Progenitor cell of endocrine pancreas (in vitro differentiated cells): ENCODE data around the gene KLHL10. TPM values are rescaled to one million over a fixed set of nuclear protein-coding genes. Genes with fewer than 3 reads are reported as not detected.

Experiments used
- DNase-seq: peaks from one replicate; pipeline ENCODE4 v3.0.0; 2021; ENCODE audit warnings: low spot score; ENCODE audit not compliant: unreplicated experiment
- H3K27ac Mint-ChIP-seq: 2 replicates; pipeline ENCODE4 v1.8.0; 2021; ENCODE audit warnings: mild to moderate bottlenecking, moderate library complexity, mixed read lengths
- H3K27me3 Mint-ChIP-seq: 2 replicates; pipeline ENCODE4 v1.8.0; 2021; ENCODE audit warnings: mixed read lengths
- H3K36me3 Mint-ChIP-seq: 2 replicates; pipeline ENCODE4 v1.8.0; 2022; ENCODE audit warnings: mixed read lengths; ENCODE audit not compliant: insufficient read depth
- H3K4me1 Mint-ChIP-seq: 2 replicates; pipeline ENCODE4 v1.8.0; 2021; ENCODE audit warnings: low read depth, mixed read lengths
- H3K4me3 Mint-ChIP-seq: 2 replicates; pipeline ENCODE4 v1.8.0; 2021; ENCODE audit warnings: low read depth, mild to moderate bottlenecking, moderate library complexity, mixed read lengths
- H3K9me3 Mint-ChIP-seq: 2 replicates; pipeline ENCODE4 v1.8.0; 2021; ENCODE audit warnings: low read depth, mixed read lengths
- CTCF ChIP-seq: fragments of 200-600 bp; sonication (generic); IDR thresholded peaks from one replicate; pipeline ENCODE4 v1.5.0; 2021; ENCODE audit warnings: antibody characterized with exemption, mild to moderate bottlenecking; ENCODE audit not compliant: unreplicated experiment
- total RNA-seq: library from RNA; stranded (reverse); gene quantifications from 2 replicates; pipeline ENCODE4 v1.2.1, GENCODE V29; 2021

KLHL10 gene
- total RNA-seq, 1 donor from 2014 or later, result not detected

GRCh38 chr17:41796121-41796895 is 41.3 kb upstream of the KLHL10 start:
- no peak for TF ChIP-seq CTCF
- Mint-ChIP-seq H3K27me3 (no peaks in the 10 kb centered on the region), H3K4me3 (no peak overlapping the region)

DNA sequence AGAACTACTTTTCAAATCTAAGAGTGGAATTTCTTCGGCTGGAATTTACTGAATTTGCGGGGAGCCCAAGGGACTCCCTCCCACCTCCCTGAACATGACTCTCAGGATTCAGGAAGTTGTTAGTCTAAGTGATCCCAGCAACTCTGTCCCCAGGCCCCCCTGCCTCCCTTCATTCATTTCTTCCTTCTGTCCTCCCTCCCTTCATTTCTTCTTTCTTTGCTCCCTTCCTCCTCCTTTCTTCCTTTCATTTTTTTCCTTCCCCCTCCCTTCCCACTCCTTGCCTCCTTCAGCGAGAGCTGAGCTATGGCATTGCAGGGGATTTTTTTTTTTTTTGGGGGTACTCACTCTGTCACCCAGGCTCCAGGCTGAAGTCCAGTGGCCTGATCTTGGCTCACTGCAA is 40.2 kb upstream of the KLHL10 start:
- Mint-ChIP-seq H3K4me3 (no peak overlapping the region), H3K27ac (no peak overlapping the region), H3K4me1 (peaks cover 25% of the 10 kb centered on the region), H3K27me3 (no peaks in the 10 kb centered on the region), H3K36me3 (peaks cover 2% of the 10 kb centered on the region), H3K9me3 (no peaks in the 10 kb centered on the region)
- DNase-seq, result no peak
- TF ChIP-seq CTCF, result no peak

More at GRCh38 chr17:41796121-41796895, 41.3 kb upstream of the KLHL10 start:
- Mint-ChIP-seq H3K27ac (no peak overlapping the region), H3K36me3 (no peaks in the 10 kb centered on the region), H3K9me3 (no peaks in the 10 kb centered on the region), H3K4me1 (peaks cover 20% of the 10 kb centered on the region)
- DNase-seq, result no peak

DNA sequence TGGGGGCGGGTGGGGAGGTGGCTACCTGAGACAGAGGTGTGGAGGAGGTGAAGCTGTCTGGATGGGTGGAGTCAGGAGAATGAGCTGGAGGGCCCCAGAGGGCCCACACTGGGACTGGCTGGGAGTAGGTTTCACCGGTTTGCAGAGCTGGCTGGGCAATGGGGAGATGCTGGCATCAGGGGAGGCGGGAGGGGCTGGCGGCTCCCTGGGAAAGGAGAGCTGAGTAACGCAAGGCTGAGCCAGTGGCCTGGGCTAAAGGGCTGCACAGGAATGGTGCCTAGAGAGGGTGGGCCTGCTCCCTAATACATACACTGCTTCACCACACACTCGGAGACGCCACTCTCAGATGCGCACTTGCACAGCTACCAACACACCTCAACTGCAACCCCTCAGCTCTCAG is 38.3 kb upstream of the KLHL10 start:
- H3K4me3 Mint-ChIP-seq, result no peak overlapping the region

DNA sequence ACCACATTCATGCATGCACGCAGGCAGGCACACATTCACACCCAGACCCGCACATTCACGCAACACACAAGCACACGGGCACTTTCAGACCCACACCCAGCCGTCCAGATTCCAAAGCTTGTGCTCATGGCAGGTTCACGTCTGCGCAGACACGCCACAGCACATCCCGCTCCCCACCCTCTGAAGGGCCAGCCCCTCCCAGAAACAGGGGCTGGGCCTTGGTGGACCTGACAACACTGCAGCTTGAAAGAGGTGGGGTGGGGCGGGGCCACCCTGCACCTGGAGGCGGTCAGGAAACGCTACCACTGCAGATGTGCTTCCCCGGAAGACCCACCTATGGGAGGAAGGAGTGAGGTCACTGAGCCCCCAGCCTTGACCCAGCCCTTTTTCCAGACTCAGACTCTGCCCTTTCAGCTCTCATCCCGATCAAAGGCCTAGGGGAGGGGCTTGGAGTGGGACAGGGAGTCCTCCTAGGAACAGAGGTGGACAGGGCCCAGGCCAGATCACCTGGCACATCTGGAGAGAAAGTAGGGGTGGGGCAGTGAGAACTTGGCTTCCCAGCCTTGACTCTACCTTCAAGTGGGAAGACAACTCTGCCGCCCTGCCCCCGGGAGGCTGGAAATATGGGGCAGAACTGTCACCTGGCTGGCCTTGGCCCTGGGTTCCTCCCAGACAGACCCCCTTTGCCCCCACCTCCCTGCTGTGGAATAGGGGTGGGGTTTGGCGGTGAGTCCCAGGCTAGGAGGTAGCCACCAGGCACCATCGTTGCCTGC is 36.8 kb upstream of the KLHL10 start:
- Mint-ChIP-seq H3K27ac (peak overlapping the region; percentile 92), H3K36me3 (peaks cover 3% of the 10 kb centered on the region), H3K4me1 (peaks cover 10% of the 10 kb centered on the region), H3K9me3 (no peaks in the 10 kb centered on the region), H3K27me3 (no peaks in the 10 kb centered on the region), H3K4me3 (no peak overlapping the region)
- no peak for TF ChIP-seq CTCF
- DNase-seq, result peak; percentile 47

More for the DNA sequence above, 38.3 kb upstream of the KLHL10 start:
- peaks cover 2% of the 10 kb centered on the region for H3K36me3 Mint-ChIP-seq
- no peak overlapping the region for H3K27ac Mint-ChIP-seq
- TF ChIP-seq CTCF, result no peak
- H3K27me3 Mint-ChIP-seq, result no peaks in the 10 kb centered on the region
- H3K9me3 Mint-ChIP-seq, result no peaks in the 10 kb centered on the region
- peaks cover 11% of the 10 kb centered on the region for H3K4me1 Mint-ChIP-seq
- no peak for DNase-seq

DNA sequence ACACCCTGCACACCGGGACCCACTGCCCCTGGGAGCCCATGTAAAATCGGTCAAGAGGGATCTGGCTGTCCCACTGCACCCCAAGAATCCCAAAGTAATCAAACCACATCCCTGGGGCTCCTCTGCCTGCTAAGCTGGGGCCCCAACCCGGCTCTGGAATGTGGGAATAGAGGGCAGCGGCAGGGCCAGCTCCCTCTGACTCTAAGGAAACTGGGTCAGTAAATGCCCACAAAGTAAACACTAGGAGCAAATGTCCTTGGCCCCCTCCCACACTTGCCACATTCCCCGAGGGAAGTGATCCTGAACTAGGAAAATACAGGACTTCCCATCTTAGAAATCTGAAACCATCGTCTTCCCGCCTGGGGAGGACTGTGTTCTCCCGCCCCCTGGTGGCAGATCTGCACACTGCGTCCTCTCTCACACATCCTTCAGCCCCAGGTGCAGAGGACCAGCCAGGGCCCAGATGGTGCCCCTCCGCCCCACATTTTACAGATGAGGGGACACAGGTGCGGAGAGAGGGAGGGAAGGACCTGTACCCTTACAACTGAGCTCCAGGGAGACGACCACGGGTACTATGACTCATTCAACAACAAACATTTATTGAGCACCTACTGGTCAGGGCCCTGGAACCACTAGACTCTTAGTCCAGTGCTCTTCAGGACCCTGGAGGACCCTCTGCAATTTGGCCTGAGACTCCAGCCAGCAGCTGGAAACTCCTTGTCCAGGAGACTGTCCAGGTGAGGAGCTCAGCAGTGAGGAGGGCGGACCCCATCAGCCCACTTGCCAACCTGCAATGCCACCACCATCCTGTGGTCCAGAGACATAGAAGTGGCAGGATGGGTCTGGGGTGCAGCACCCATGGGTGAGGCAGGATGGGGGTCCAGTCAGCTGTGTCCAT is 36.0 kb upstream of the KLHL10 start:
- DNase-seq, result peak; percentile 78
- TF ChIP-seq CTCF, result peak; percentile 97
- H3K4me3 Mint-ChIP-seq, result peak overlapping the region; percentile 17
- H3K27ac Mint-ChIP-seq, result peak overlapping the region; percentile 83
- peaks cover 3% of the 10 kb centered on the region for H3K36me3 Mint-ChIP-seq
- no peaks in the 10 kb centered on the region for H3K27me3 Mint-ChIP-seq
- H3K9me3 Mint-ChIP-seq, result no peaks in the 10 kb centered on the region
- H3K4me1 Mint-ChIP-seq, result peaks cover 10% of the 10 kb centered on the region
